ENCODE data around the gene USP6. TPM values are rescaled to one million over a fixed set of nuclear protein-coding genes. Genes with fewer than 3 reads are reported as not detected.
A peak's percentile ranks its signal among the peaks of the same experiment; 100 is the strongest.
"Not testable (repeated sequence)": the region's sequence is repeated elsewhere in the genome, so short reads cannot be mapped to it uniquely, and the experiment has no call there.

Gene USP6
- total RNA-seq, 4 donors from 2014 or later, result 0.26 to 0.97 (median 0.63) TPM

- in situ Hi-C loops (cut with MboI; ENCODE audit: low sequenced_read_pairs in 4 of 4), result no loop called here
- no peak for DNase-seq
- H3K4me1 ChIP-seq, result peaks cover 14 to 15% of the 10 kb centered on the region in 2 donors
- peak overlapping the region; percentile 90 to 95 (median 93) for H3K4me3 ChIP-seq
- ATAC-seq, result no peak
- intact Hi-C loops (cut with DNase I; ENCODE audit: low total_unique reads), result loop anchor here (5.0 kb wide), 1 partner anchor 81 kb away; the partner anchor contains the start of gene ZNF594
- no peaks in the 10 kb centered on the region for H3K9me3 ChIP-seq
- TF ChIP-seq POLR2A (IDR thresholded peaks at IDR 0.05) (no peak), CTCF (IDR thresholded peaks at IDR 0.05 in 4 of 5, conservative IDR thresholded peaks at IDR 0.05 in 1 of 5) (no peak)
- H3K27me3 ChIP-seq, result peaks cover 14 to 18% (median 15%) of the 10 kb centered on the region in 3 donors
- H3K36me3 ChIP-seq, result peaks cover 3 to 40% of the 10 kb centered on the region in 2 donors
- peak overlapping the region; percentile 87 to 94 (median 89) for H3K27ac ChIP-seq
These were observed 5.0 kb upstream of the USP6 start for GRCh38 chr17:5110816-5111215.

- Histone ChIP-seq H3K36me3 (peaks cover 0 to 33% of the 10 kb centered on the region in 2 donors), H3K27ac (peak within 1 kb of the TSS; percentile 87 to 94 (median 89)), H3K4me1 (peaks cover 14 to 15% of the 10 kb centered on the region in 2 donors), H3K27me3 (peaks cover 22 to 24% (median 23%) of the 10 kb centered on the region in 3 donors), H3K4me3 (peak within 1 kb of the TSS; percentile 90 to 95 (median 93)), H3K9me3 (no peaks in the 10 kb centered on the region)
- in situ Hi-C loops (cut with MboI; ENCODE audit: low sequenced_read_pairs in 4 of 4) (no loop called here), intact Hi-C loops (cut with DNase I; ENCODE audit: low total_unique reads) (loop anchor here (1.0 to 5.0 kb wide), 2 partner anchors 33 to 81 kb away; partner anchors contain the start of genes ZFP3 and ZNF594)
- peak; percentile 90 to 93 for DNase-seq
- TF ChIP-seq CTCF (IDR thresholded peaks at IDR 0.05 in 4 of 5, conservative IDR thresholded peaks at IDR 0.05 in 1 of 5) (no peak), POLR2A (IDR thresholded peaks at IDR 0.05) (peak; percentile 72 to 74)
- ATAC-seq, result peak; percentile 87 to 94
These were observed 4.2 kb upstream of the USP6 start, which contains the start of gene ZNF232 for GRCh38 chr17:5111402-5112204. Gene ZNF232, minus strand, starts transcription at chr17:5111878. Its CDS starts 56 bp downstream, at chr17:5111822.

- peaks cover 24% of the 10 kb centered on the region in 3 donors for H3K27me3 ChIP-seq
- H3K27ac ChIP-seq, result peak overlapping the region in 1 of 4 donors; percentile 77
- in situ Hi-C loops (cut with MboI; ENCODE audit: low sequenced_read_pairs in 4 of 4), result no loop called here
- no peak for DNase-seq
- no peak overlapping the region for H3K4me3 ChIP-seq
- peaks cover 0 to 11% of the 10 kb centered on the region in 2 donors for H3K36me3 ChIP-seq
- TF ChIP-seq CTCF (IDR thresholded peaks at IDR 0.05 in 4 of 5, conservative IDR thresholded peaks at IDR 0.05 in 1 of 5) (no peak), POLR2A (IDR thresholded peaks at IDR 0.05) (no peak)
- intact Hi-C loops (cut with DNase I; ENCODE audit: low total_unique reads), result no loop called here
- H3K4me1 ChIP-seq, result peaks cover 18 to 27% of the 10 kb centered on the region in 2 donors
- ATAC-seq, result no peak
- H3K9me3 ChIP-seq, result no peaks in the 10 kb centered on the region
These were observed 2.4 kb downstream of the USP6 start for GRCh38 chr17:5118219-5118618.

DNA sequence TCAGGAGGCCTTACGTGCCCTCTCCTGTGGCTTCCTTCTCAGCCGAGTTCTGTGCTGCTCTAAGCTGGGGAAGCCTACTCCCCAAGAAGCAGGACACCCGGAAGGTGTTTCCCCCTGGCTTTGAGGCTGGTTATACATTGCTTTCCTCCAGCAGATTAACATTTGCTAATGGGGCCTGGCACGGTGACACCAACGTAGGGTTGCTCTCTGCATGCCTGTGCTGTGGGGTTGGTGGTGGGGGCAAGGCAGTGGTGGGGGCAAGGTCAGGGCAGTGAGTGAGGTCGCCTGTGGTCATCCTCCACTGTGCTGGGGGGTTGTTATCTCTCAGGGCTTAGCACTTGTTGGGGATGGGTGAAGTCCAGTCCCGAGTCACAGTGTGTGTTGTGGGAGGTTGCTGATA, 4.2 kb downstream of the USP6 start:
- intact Hi-C loops (cut with DNase I; ENCODE audit: low total_unique reads), result loop anchor here (5.0 kb wide), 1 partner anchor 118 kb away; no protein-coding TSS in a partner anchor
- ATAC-seq (no peak), DNase-seq (no peak)
- in situ Hi-C loops (cut with MboI; ENCODE audit: low sequenced_read_pairs in 4 of 4), result no loop called here
- H3K4me3 ChIP-seq, result no peak overlapping the region
- H3K4me1 ChIP-seq, result peaks cover 18 to 27% of the 10 kb centered on the region in 2 donors
- TF ChIP-seq CTCF (IDR thresholded peaks at IDR 0.05 in 4 of 5, conservative IDR thresholded peaks at IDR 0.05 in 1 of 5), result no peak
- no peak for TF ChIP-seq POLR2A (IDR thresholded peaks at IDR 0.05)
- no peaks in the 10 kb centered on the region for H3K9me3 ChIP-seq
- H3K27me3 ChIP-seq, result peaks cover 14 to 18% (median 17%) of the 10 kb centered on the region in 3 donors
- H3K36me3 ChIP-seq, result no peaks in the 10 kb centered on the region
- peak overlapping the region; percentile 86 to 92 (median 88) for H3K27ac ChIP-seq

GRCh38 chr17:5120436-5121185, 4.8 kb downstream of the USP6 start:
- in situ Hi-C loops (cut with MboI; ENCODE audit: low sequenced_read_pairs in 4 of 4); H3K36me3 ChIP-seq; H3K9me3 ChIP-seq: not testable (repeated sequence)
- intact Hi-C loops (cut with DNase I; ENCODE audit: low total_unique reads), result loop anchor here (5.0 kb wide), 1 partner anchor 118 kb away; no protein-coding TSS in a partner anchor
- Histone ChIP-seq H3K4me3 (peak overlapping the region in 3 of 4 donors; percentile 65 to 78 (median 70)), H3K27me3 (peaks cover 9 to 12% (median 11%) of the 10 kb centered on the region in 3 donors), H3K4me1 (peaks cover 18 to 27% of the 10 kb centered on the region in 2 donors), H3K27ac (peak overlapping the region; percentile 86 to 92 (median 88))
- peak; percentile 34 to 43 for ATAC-seq
- peak; percentile 79 to 90 for DNase-seq
